ENCODE results near the gene NUP62. TPM values are rescaled to one million over a fixed set of nuclear protein-coding genes. Genes with fewer than 3 reads are reported as not detected.
"Not testable (repeated sequence)": the region's sequence is repeated elsewhere in the genome, so short reads cannot be mapped to it uniquely, and the experiment has no call there.

NUP62 gene
- polyA plus RNA-seq, 12 donors: 43.9 to 530 (median 54.9) TPM

GRCh38 chr19:49927526-49928264 is 1.6 kb downstream of the NUP62 start:
- no peak for DNase-seq

- DNase-seq: no peak
Measured at GRCh38 chr19:49926515-49926914, 2.8 kb downstream of the NUP62 start.

GRCh38 chr19:49925486-49925885 is 3.8 kb downstream of the NUP62 start:
- no peak for DNase-seq

GRCh38 chr19:49924881-49925210 is 4.5 kb downstream of the NUP62 start:
- not testable (repeated sequence) for DNase-seq

GRCh38 chr19:49924004-49924880 is 5.1 kb downstream of the NUP62 start:
- DNase-seq: no peak

GRCh38 chr19:49923055-49924003 is 6.0 kb downstream of the NUP62 start:
- DNase-seq: no peak

GRCh38 chr19:49921871-49922795 is 7.2 kb downstream of the NUP62 start:
- DNase-seq: no peak

- no peak for DNase-seq
Measured at GRCh38 chr19:49920624-49921363, 8.5 kb downstream of the NUP62 start.

GRCh38 chr19:49918089-49918488 is 11.2 kb downstream of the NUP62 start:
- DNase-seq: no peak

GRCh38 chr19:49916839-49917733 is 12.2 kb downstream of the NUP62 start:
- no peak for DNase-seq

GRCh38 chr19:49915271-49915670 is 14.0 kb downstream of the NUP62 start:
- DNase-seq: no peak

GRCh38 chr19:49913720-49914119 is 15.6 kb downstream of the NUP62 start:
- DNase-seq: no peak

- DNase-seq: no peak
Measured at GRCh38 chr19:49912965-49913685, 16.2 kb downstream of the NUP62 start.

GRCh38 chr19:49911381-49912145 is 17.7 kb downstream of the NUP62 start:
- no peak for DNase-seq

GRCh38 chr19:49910179-49910578 is 19.1 kb downstream of the NUP62 start:
- no peak for DNase-seq

GRCh38 chr19:49908480-49909420 is 20.6 kb downstream of the NUP62 start:
- no peak for DNase-seq
